SK-N-SH treated with all-trans-retinoic acid at 6 μM for 48 hours (cell line): ENCODE results near the gene TAS2R39.

Experiments used
- ARNTL ChIP-seq: fragments of 450-650 bp; formaldehyde crosslinking; IDR thresholded peaks from 2 replicates; pipeline ENCODE4 v1.5.0; 2020; ENCODE audit warnings: low read depth, mild to moderate bottlenecking, moderate library complexity, borderline replicate concordance
- CSDC2 ChIP-seq: fragments of 250-450 bp; sonication (Bioruptor Pico); IDR thresholded peaks from 2 replicates; pipeline ENCODE4 v1.5.0; 2020; ENCODE audit warnings: mild to moderate bottlenecking, moderate library complexity

DNA sequence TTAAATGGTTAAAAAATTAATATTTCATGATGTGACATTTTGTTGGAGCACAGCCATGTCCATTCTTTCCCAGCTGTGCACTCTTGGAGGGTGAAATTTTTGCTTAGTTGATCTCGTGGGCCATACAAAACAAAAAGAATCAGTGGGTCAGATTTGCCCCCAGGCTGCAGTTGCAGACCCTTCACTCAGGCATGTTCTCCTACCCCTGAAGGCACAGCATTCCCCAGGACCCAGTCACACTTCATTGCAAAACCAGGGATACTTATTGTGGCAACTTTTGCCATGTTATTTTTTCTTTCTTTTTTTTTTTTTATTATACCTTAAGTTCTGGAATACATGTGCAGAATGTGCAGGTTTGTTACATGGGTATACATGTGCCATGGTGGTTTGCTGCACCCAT is 44.6 kb downstream of the TAS2R39 start:
- TF ChIP-seq CSDC2 (CRISPR knock-in tag) (no peak), ARNTL (CRISPR knock-in tag) (no peak)
